C4-2B (cell line): ENCODE data around the gene CREB5.

Experiments
- ZFX ChIP-seq: fragments of 450-650 bp; IDR thresholded peaks from 2 replicates; pipeline ENCODE4 v1.6.1; 2017
- TF ChIP-seq, protein P1 (sequence below): fragments of 450-650 bp; conservative IDR thresholded peaks from 2 replicates; pipeline ENCODE4 v1.5.1; 2017; ENCODE audit warnings: mild to moderate bottlenecking

DNA sequence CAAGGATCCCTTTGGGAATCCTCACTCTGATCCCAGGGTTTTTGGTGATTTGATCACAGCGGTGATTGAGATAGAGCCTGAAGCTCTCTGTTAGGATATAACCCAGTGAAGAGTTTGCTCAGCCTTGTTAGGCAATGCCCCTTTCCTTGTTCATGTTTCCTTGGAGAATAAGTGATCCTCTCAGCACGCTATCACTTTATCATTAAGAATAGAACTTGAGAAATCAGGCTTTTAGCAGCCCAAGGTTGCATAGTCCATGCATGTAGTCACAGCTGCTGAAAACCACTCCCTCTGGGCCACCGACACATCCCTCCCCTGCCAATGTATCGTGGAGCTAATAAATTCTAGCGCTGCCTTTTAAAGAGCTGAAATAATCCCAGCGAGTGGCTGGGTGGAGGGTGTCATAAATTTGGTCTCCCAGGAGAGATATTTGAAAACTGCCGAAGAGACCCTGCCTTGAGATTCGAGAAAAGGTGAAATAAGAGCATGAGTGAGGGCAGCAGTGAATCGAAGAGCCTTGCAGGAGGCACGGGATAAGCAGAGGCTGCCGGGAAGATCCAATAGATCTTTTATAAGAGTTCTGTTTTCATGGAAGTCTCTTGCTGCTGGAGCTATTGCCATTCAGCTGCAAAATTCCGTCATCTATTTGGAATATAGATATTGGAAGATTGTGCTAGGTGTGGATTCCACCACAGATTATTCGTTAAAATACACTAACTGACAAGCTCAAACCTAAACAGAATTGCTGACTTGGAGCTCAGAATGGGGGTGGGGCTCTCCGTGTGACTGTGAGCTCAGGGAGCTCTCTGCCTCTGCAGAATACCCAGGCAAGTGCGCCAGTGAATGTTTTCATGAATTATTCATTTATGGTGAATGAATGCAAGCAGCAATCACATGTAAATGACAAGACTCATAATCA is 296.0 kb downstream of the CREB5 start:
- TF ChIP-seq, protein P1, sequence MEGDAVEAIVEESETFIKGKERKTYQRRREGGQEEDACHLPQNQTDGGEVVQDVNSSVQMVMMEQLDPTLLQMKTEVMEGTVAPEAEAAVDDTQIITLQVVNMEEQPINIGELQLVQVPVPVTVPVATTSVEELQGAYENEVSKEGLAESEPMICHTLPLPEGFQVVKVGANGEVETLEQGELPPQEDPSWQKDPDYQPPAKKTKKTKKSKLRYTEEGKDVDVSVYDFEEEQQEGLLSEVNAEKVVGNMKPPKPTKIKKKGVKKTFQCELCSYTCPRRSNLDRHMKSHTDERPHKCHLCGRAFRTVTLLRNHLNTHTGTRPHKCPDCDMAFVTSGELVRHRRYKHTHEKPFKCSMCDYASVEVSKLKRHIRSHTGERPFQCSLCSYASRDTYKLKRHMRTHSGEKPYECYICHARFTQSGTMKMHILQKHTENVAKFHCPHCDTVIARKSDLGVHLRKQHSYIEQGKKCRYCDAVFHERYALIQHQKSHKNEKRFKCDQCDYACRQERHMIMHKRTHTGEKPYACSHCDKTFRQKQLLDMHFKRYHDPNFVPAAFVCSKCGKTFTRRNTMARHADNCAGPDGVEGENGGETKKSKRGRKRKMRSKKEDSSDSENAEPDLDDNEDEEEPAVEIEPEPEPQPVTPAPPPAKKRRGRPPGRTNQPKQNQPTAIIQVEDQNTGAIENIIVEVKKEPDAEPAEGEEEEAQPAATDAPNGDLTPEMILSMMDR, result no peak
- no peak for TF ChIP-seq ZFX
